HEK293T (cell line): Measurements from ENCODE around the gene RORB.

Experiments used
- ELF4 ChIP-seq: fragments of 450-650 bp; IDR thresholded peaks from 2 replicates; pipeline ENCODE4 v1.6.1; 2017; ENCODE audit warnings: antibody characterized with exemption
- FOXK2 ChIP-seq: fragments of 450-650 bp; IDR thresholded peaks from 2 replicates; pipeline ENCODE4 v1.6.1; 2016; ENCODE audit warnings: mild to moderate bottlenecking
- FOXM1 ChIP-seq: fragments of 450-650 bp; IDR thresholded peaks from 2 replicates; pipeline ENCODE4 v1.6.1; 2017; ENCODE audit warnings: mild to moderate bottlenecking, borderline replicate concordance
- SUZ12 ChIP-seq: fragments of 450-650 bp; IDR thresholded peaks from 2 replicates; pipeline ENCODE4 v1.6.1; 2016; ENCODE audit warnings: mild to moderate bottlenecking

DNA sequence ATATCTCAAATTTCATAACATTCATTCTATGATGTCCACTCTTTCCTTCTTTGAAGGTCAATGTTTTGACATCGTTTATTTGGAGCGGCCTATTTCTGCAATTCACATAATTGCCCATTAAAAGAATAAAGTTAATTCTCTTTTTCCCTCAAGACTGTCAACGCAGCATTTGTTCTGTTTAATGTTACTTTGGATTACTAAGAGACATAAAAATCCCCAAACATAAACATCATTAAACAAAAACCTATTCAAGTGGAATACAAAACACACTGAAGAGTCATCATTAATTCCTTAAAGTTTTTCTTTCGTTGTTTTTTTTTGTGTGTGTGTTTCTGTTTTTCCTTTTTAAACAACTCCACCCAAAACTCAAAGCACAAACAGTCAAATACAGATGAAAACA, 239.5 kb downstream of the RORB start:
- TF ChIP-seq ELF4 (no peak), SUZ12 (no peak), FOXM1 (no peak), FOXK2 (no peak)
